Glomerular visceral epithelial cell (primary cell): ENCODE data around the gene RNF222.
"Not testable (repeated sequence)": the region's sequence is repeated elsewhere in the genome, so short reads cannot be mapped to it uniquely, and the experiment has no call there.

ENCODE experiments used
- DNase-seq: peaks from one replicate; pipeline ENCODE4 v3.0.0-alpha.2; 2016; ENCODE audit errors: extremely low spot score

Gene RNF222

GRCh38 chr17:8380049-8380448 lies 17.6 kb downstream of the RNF222 start:
- DNase-seq = no peak

- DNase-seq = not testable (repeated sequence)
These were observed 19.5 kb downstream of the RNF222 start for GRCh38 chr17:8378117-8378516.

GRCh38 chr17:8377422-8377821 lies 20.2 kb downstream of the RNF222 start:
- no peak for DNase-seq

GRCh38 chr17:8376271-8377067 lies 21.2 kb downstream of the RNF222 start, which contains the start of gene KRABD2:
TSS of gene KRABD2 (minus strand) at chr17:8376704.
- DNase-seq = peak; percentile 93

- peak; percentile 38 for DNase-seq
These were observed 21.8 kb downstream of the RNF222 start for GRCh38 chr17:8375738-8376259.

GRCh38 chr17:8373856-8374255 lies 23.8 kb downstream of the RNF222 start:
- DNase-seq = not testable (repeated sequence)

- DNase-seq = no peak
These were observed 25.2 kb downstream of the RNF222 start for GRCh38 chr17:8372422-8372821.

GRCh38 chr17:8371786-8372185 lies 25.8 kb downstream of the RNF222 start:
- no peak for DNase-seq

- DNase-seq = no peak
These were observed 27.7 kb downstream of the RNF222 start for GRCh38 chr17:8369944-8370343.

- DNase-seq = no peak
These were observed 29.4 kb downstream of the RNF222 start for GRCh38 chr17:8368193-8368592.

- peak; percentile 84 for DNase-seq
These were observed 31.4 kb downstream of the RNF222 start for GRCh38 chr17:8366231-8366630.

GRCh38 chr17:8365143-8365542 lies 32.5 kb downstream of the RNF222 start:
- DNase-seq = peak; percentile 63

GRCh38 chr17:8362651-8363332 lies 34.8 kb downstream of the RNF222 start:
- no peak for DNase-seq

GRCh38 chr17:8360751-8361150 lies 36.9 kb downstream of the RNF222 start:
- DNase-seq = no peak

- DNase-seq = no peak
These were observed 37.4 kb downstream of the RNF222 start for GRCh38 chr17:8360260-8360659.

- DNase-seq = peak; percentile 48
These were observed 37.9 kb downstream of the RNF222 start for GRCh38 chr17:8359769-8360168.

- no peak for DNase-seq
These were observed 39.7 kb downstream of the RNF222 start for GRCh38 chr17:8357910-8358309.

- no peak for DNase-seq
These were observed 43.4 kb downstream of the RNF222 start for GRCh38 chr17:8354236-8354635.

- DNase-seq = no peak
These were observed 43.9 kb downstream of the RNF222 start for GRCh38 chr17:8353736-8354135.

- DNase-seq = no peak
These were observed 47.3 kb downstream of the RNF222 start for GRCh38 chr17:8350339-8350738.

- not testable (repeated sequence) for DNase-seq
These were observed 50.6 kb downstream of the RNF222 start for GRCh38 chr17:8347001-8347400.

GRCh38 chr17:8345951-8346665 lies 51.5 kb downstream of the RNF222 start:
- DNase-seq = no peak
